Heart left ventricle (tissue), 16 donors: ENCODE results near the gene RNASET2. TPM values are rescaled to one million over a fixed set of nuclear protein-coding genes. Genes with fewer than 3 reads are reported as not detected.

Experiments used
- ATAC-seq, 4 donors: fragments of 200-7000 bp; cut with Tn5 transposase; one replicate each; pipeline ENCODE4 v1.9.1; 2020 to 2022; ENCODE audit warnings: moderate library complexity in 4 of 4, mild to moderate bottlenecking in 3 of 4, moderate number of reproducible peaks in 1 of 4
- DNase-seq, 5 donors: peaks; one replicate each; pipeline ENCODE4 v3.0.0-alpha.2; 2020
- H3K27ac ChIP-seq, 12 donors: fragments of 200-600 bp; sonication (generic) in 4 of 12; one replicate each; pipeline versions ENCODE4 v1.5.0 to v1.8.0; 2016 to 2022; ENCODE audit warnings: mild to moderate bottlenecking in 2 of 12
- H3K27me3 ChIP-seq, 9 donors: fragments of 200-600 bp; sonication (generic) in 2 of 9; one replicate each; pipeline versions ENCODE4 v1.5.1 to v1.8.0; 2016 to 2022; ENCODE audit warnings: mild to moderate bottlenecking in 3 of 9
- H3K36me3 ChIP-seq, 9 donors: fragments of 200-600 bp; sonication (generic) in 2 of 9; one replicate each; pipeline versions ENCODE4 v1.5.0 to v1.8.0; 2018 to 2022; ENCODE audit warnings: mild to moderate bottlenecking in 2 of 9
- H3K4me1 ChIP-seq, 12 donors: fragments of 200-600 bp; sonication (generic) in 4 of 12; one replicate each; pipeline versions ENCODE4 v1.5.0 to v1.8.0; 2016 to 2022; ENCODE audit warnings: mild to moderate bottlenecking in 3 of 12
- H3K4me3 ChIP-seq, 12 donors: fragments of 200-600 bp; sonication (generic) in 4 of 12; one replicate each; pipeline versions ENCODE4 v1.5.0 to v1.8.0; 2017 to 2022; ENCODE audit warnings: mild to moderate bottlenecking in 9 of 12, moderate library complexity in 4 of 12
- H3K9me3 ChIP-seq, 12 donors: fragments of 200-600 bp; sonication (generic) in 4 of 12; one replicate each; pipeline versions ENCODE4 v1.5.0 to v1.8.0; 2016 to 2022; ENCODE audit warnings: mild to moderate bottlenecking in 1 of 12
- CTCF ChIP-seq, 12 donors: fragments of 200-600 bp; sonication (generic) in 4 of 12; IDR thresholded peaks; one replicate each; pipeline versions ENCODE4 v1.5.0 to v1.8.0; 2018 to 2022; ENCODE audit warnings: antibody characterized with exemption in 12 of 12, mild to moderate bottlenecking in 5 of 12
- POLR2A ChIP-seq, 2 donors: fragments of 450-650 bp; IDR thresholded peaks; one replicate each; pipeline ENCODE4 v1.6.1; 2017; ENCODE audit warnings: antibody characterized with exemption in 2 of 2, mild to moderate bottlenecking in 2 of 2, moderate library complexity in 2 of 2
- WGBS, 4 donors: extraction: QIAGEN DNeasy Blood & Tissue Kit in 2 of 4; methylation state at CpG; one replicate each; pipeline versions ENCODE4 v1.1.5 to v1.1.7; 2013 to 2018; 5-methylcytosine and 5-hydroxymethylcytosine counted together
- intact Hi-C, 10 donors: fragments of 100-400 bp; cut with DNase I; formaldehyde crosslinking; loops; one replicate each; pipeline versions ENCODE4 v1.11.1 to v1.14.2; 2022
- long read RNA-seq, 3 donors: library from polyadenylated mRNA; unstranded; transcript quantifications; one replicate each; pipeline ENCODE4 v2.0.0, GENCODE V29; 2020 to 2021
- polyA plus RNA-seq, 2 donors: library from polyadenylated mRNA; stranded (reverse); fragments of 200-250 nt; gene quantifications; one replicate each; pipeline ENCODE4 v1.2.3, GENCODE V29; 2013
- total RNA-seq, 9 donors: library from RNA; depleted of rRNA in 2 of 9; stranded (reverse); fragments of >200 nt in 2 of 9; fragmentation: NEBNext Ultra II Directional in 3 of 9; extraction: Animal tissue kit (Norgen Biotek cat#: 25700) in 3 of 9; gene quantifications; one replicate each; pipeline versions ENCODE4 v1.1.0 to v1.2.4, GENCODE V29; 2016 to 2023
- donor health status: ischemic (EF 13 %, LVEDD 7.1; RV severe dilation, severe dysfunction).
- donor health status: healthy with polysubstance abuse.
- donor health status: DM: no; HTN: yes; CAD: no.
- donor health status: DM: no; HTN: no; CAD: no.
- donor health status: ischemic (EF 25% LVEDD 6.9; RV normal size, moderate dysfunction).
- donor health status: ischemic (EF 25% LVEDD 5.7; RV mildly dilated, moderate dysfunction).
- donor health status: healthy.
- donor health status: DM: yes; HTN: yes; CAD: no.
- donor health status: ischemic (EF 35%, LVEDD 5.7; RV mildly dilated, moderate dysfunction).
- donor health status: nonischemic (EF 11% LVEDD 7.7; RV severe dilation, severe dysfunction).
- donor health status: DM: yes; HTN: yes; CAD: no.
- donor health status: PGD.
- donor health status: ischemic (EF 29% LVEDD 5.4; RV normal size, mild dysfunction).
- donor health status: nonischemic (EF 23%, LVEDD 6.1; RV moderate dilation, normal function).

The RNASET2 gene
- total RNA-seq (10 to 100 TPM in 7 of 9 donors, 1 to 10 TPM in 2; 7.9 to 76.0 (median 13.5) TPM), polyA plus RNA-seq (10 to 100 TPM in 1 of 2 donors, 1 to 10 TPM in 1; 5.7 to 18.3 TPM)
- long read RNA-seq, donor 1, transcript RNASET2-210 (9 exons, 1,375 nt) = major isoform, 14 of 40 reads
- long read RNA-seq, donor 1, partial matches to known transcripts = 0 of 40 reads
- long read RNA-seq, donor 1, other reads (novel, unspliced or antisense) = 26 of 40 reads
- long read RNA-seq, donor 2, transcript RNASET2-210 (9 exons, 1,375 nt) = major isoform, 15 of 33 reads
- long read RNA-seq, donor 2, partial matches to known transcripts = 1 of 33 reads
- long read RNA-seq, donor 2, other reads (novel, unspliced or antisense) = 17 of 33 reads
- long read RNA-seq, donor 3, transcript RNASET2-210 (9 exons, 1,375 nt) = major isoform, 7 of 17 reads
- long read RNA-seq, donor 3, partial matches to known transcripts = 0 of 17 reads
- long read RNA-seq, donor 3, other reads (novel, unspliced or antisense) = 9 of 17 reads

GRCh38 chr6:166956444-166957086 is at the start of gene RNASET2:
Gene RNASET2 (minus strand): TSS chr6:166956550. CDS start chr6:166956182, 368 bp downstream.
- 0 to 2% (median 0%) methylated on average over 19 to 71 of the region's 71 CpGs for WGBS, 4 donors
- no peaks in the 10 kb centered on the region for H3K27me3 ChIP-seq
- H3K9me3 ChIP-seq = no peaks in the 10 kb centered on the region
- DNase-seq (peak; percentile 97 to 100 (median 98)), ATAC-seq (peak; percentile 98 to 99 (median 98))
- H3K27ac ChIP-seq = peak within 1 kb of the TSS; percentile 73 to 98 (median 84)
- H3K36me3 ChIP-seq = no peaks in the 10 kb centered on the region
- peak within 1 kb of the TSS; percentile 61 to 98 (median 88) for H3K4me3 ChIP-seq
- H3K4me1 ChIP-seq = peaks cover 0 to 63% (median 12%) of the 10 kb centered on the region in 12 donors
- intact Hi-C loops = loop anchor here in 4 of 10 donors (2.0 to 10.0 kb wide), 4 partner anchors 41 to 172 kb away; partner anchors contain the start of gene CEP43 (in 3 of the 4)
- TF ChIP-seq CTCF (IDR thresholded peaks at IDR 0.05) (peak in 1 of 12 donors; percentile 17), POLR2A (IDR thresholded peaks at IDR 0.05) (peak in 1 of 2 donors; percentile 83)

GRCh38 chr6:167005350-167006159 is 49.2 kb upstream of the RNASET2 start:
- peak overlapping the region in 1 of 12 donors; percentile 7 for H3K4me3 ChIP-seq
- H3K36me3 ChIP-seq = peaks cover 0 to 42% (median 28%) of the 10 kb centered on the region in 9 donors
- intact Hi-C loops = no loop called here
- no peak overlapping the region for H3K27ac ChIP-seq
- H3K4me1 ChIP-seq = peaks cover 0 to 22% (median 10%) of the 10 kb centered on the region in 12 donors
- ATAC-seq = peak; percentile 56 to 88 (median 62)
- no peak for TF ChIP-seq CTCF (IDR thresholded peaks at IDR 0.05)
- no peaks in the 10 kb centered on the region for H3K27me3 ChIP-seq
- 35 to 39% (median 36%) methylated on average over 12 of the region's 12 CpGs for WGBS, 4 donors
- peak; percentile 58 to 81 (median 73) for DNase-seq
- no peaks in the 10 kb centered on the region for H3K9me3 ChIP-seq

- WGBS, 4 donors = 84 to 89% (median 85%) methylated on average over 2 of the region's 2 CpGs
- Histone ChIP-seq H3K9me3 (no peaks in the 10 kb centered on the region), H3K4me1 (peaks cover 0 to 37% (median 21%) of the 10 kb centered on the region in 12 donors)
These were observed 44.4 kb upstream of the RNASET2 start for GRCh38 chr6:167000759-167001158.

More at GRCh38 chr6:167000759-167001158, 44.4 kb upstream of the RNASET2 start:
- peak overlapping the region in 1 of 12 donors; percentile 98 for H3K4me3 ChIP-seq
- no peak overlapping the region for H3K27ac ChIP-seq
- peaks cover 0 to 16% (median 7%) of the 10 kb centered on the region in 9 donors for H3K36me3 ChIP-seq
- no peak for DNase-seq
- no peak for TF ChIP-seq POLR2A (IDR thresholded peaks at IDR 0.05)
- no peak for TF ChIP-seq CTCF (IDR thresholded peaks at IDR 0.05)
- H3K27me3 ChIP-seq = no peaks in the 10 kb centered on the region
- intact Hi-C loops = no loop called here
- no peak for ATAC-seq
